Measurements from ENCODE around the gene COL28A1. TPM values are rescaled to one million over a fixed set of nuclear protein-coding genes. Genes with fewer than 3 reads are reported as not detected.

The COL28A1 gene
- total and polyA plus RNA-seq, 7 donors = 0.29 to 6.3 (median 1.9) TPM

- no peak for DNase-seq
- H3K27me3 ChIP-seq (ENCODE audit: insufficient read depth in 3 of 3, low read length in 2 of 3) = no peaks in the 10 kb centered on the region
- no peak overlapping the region for H3K4me3 ChIP-seq
- no peak for TF ChIP-seq CTCF (IDR thresholded peaks at IDR 0.05)
- no peak overlapping the region for H3K27ac ChIP-seq
- 83 to 84% (median 84%) methylated on average over 10 of the region's 10 CpGs for WGBS, 3 donors
- peak in 1 of 4 donors; percentile 19 for ATAC-seq
- intact Hi-C loops (cut with DNase I) = no loop called here
- H3K36me3 ChIP-seq (ENCODE audit: insufficient read depth in 1 of 2, low read depth in 1 of 2) = peaks cover 0 to 44% of the 10 kb centered on the region in 2 donors
- no peaks in the 10 kb centered on the region for H3K4me1 ChIP-seq
- no peaks in the 10 kb centered on the region for H3K9me3 ChIP-seq
Measured at GRCh38 chr7:7581531-7582179, 46.0 kb upstream of the COL28A1 start.

- DNase-seq = no peak
- intact Hi-C loops (cut with DNase I) = no loop called here
- no peak for TF ChIP-seq CTCF (IDR thresholded peaks at IDR 0.05)
- H3K27me3 ChIP-seq (ENCODE audit: insufficient read depth in 3 of 3, low read length in 2 of 3) = no peaks in the 10 kb centered on the region
- no peak overlapping the region for H3K27ac ChIP-seq
- 96 to 100% (median 98%) methylated on average over 3 of the region's 3 CpGs for WGBS, 3 donors
- no peak overlapping the region for H3K4me3 ChIP-seq
- H3K4me1 ChIP-seq = peaks cover 10% of the 10 kb centered on the region
- H3K36me3 ChIP-seq (ENCODE audit: insufficient read depth in 1 of 2, low read depth in 1 of 2) = peaks cover 0 to 35% of the 10 kb centered on the region in 2 donors
- no peaks in the 10 kb centered on the region for H3K9me3 ChIP-seq
- peak in 1 of 4 donors; percentile 34 for ATAC-seq
Measured at GRCh38 chr7:7579638-7580037, 44.0 kb upstream of the COL28A1 start.

- Histone ChIP-seq H3K36me3 (ENCODE audit: insufficient read depth in 1 of 2, low read depth in 1 of 2) (peaks cover 3 to 43% of the 10 kb centered on the region in 2 donors), H3K4me1 (peaks cover 26% of the 10 kb centered on the region), H3K4me3 (no peak overlapping the region), H3K27ac (no peak overlapping the region), H3K9me3 (no peaks in the 10 kb centered on the region), H3K27me3 (ENCODE audit: insufficient read depth in 3 of 3, low read length in 2 of 3) (no peaks in the 10 kb centered on the region)
- ATAC-seq (no peak), DNase-seq (no peak)
- intact Hi-C loops (cut with DNase I) = no loop called here
- 79 to 87% (median 83%) methylated on average over 1 of the region's 1 CpG for WGBS, 3 donors
- no peak for TF ChIP-seq CTCF (IDR thresholded peaks at IDR 0.05)
Measured at GRCh38 chr7:7577888-7578287, 42.2 kb upstream of the COL28A1 start.

GRCh38 chr7:7576344-7576743 lies 40.7 kb upstream of the COL28A1 start:
- H3K27ac ChIP-seq = no peak overlapping the region
- peaks cover 7 to 37% of the 10 kb centered on the region in 2 donors for H3K36me3 ChIP-seq (ENCODE audit: insufficient read depth in 1 of 2, low read depth in 1 of 2)
- H3K9me3 ChIP-seq = no peaks in the 10 kb centered on the region
- peaks cover 31% of the 10 kb centered on the region for H3K4me1 ChIP-seq
- H3K4me3 ChIP-seq = no peak overlapping the region
- DNase-seq (no peak), ATAC-seq (peak in 1 of 4 donors; percentile 27)
- no peaks in the 10 kb centered on the region for H3K27me3 ChIP-seq (ENCODE audit: insufficient read depth in 3 of 3, low read length in 2 of 3)
- intact Hi-C loops (cut with DNase I) = no loop called here
- no peak for TF ChIP-seq CTCF (IDR thresholded peaks at IDR 0.05)
- 97 to 100% (median 97%) methylated on average over 1 of the region's 1 CpG for WGBS, 3 donors

GRCh38 chr7:7573701-7574100 lies 38.0 kb upstream of the COL28A1 start:
- H3K36me3 ChIP-seq (ENCODE audit: insufficient read depth in 1 of 2, low read depth in 1 of 2) = peaks cover 7 to 25% of the 10 kb centered on the region in 2 donors

More at GRCh38 chr7:7573701-7574100, 38.0 kb upstream of the COL28A1 start:
- no peak overlapping the region for H3K4me3 ChIP-seq
- H3K27me3 ChIP-seq (ENCODE audit: insufficient read depth in 3 of 3, low read length in 2 of 3) = no peaks in the 10 kb centered on the region
- no peak overlapping the region for H3K27ac ChIP-seq
- intact Hi-C loops (cut with DNase I) = no loop called here
- TF ChIP-seq CTCF (IDR thresholded peaks at IDR 0.05) = no peak
- WGBS, 3 donors = 94 to 98% (median 95%) methylated on average over 2 of the region's 2 CpGs
- ATAC-seq (no peak), DNase-seq (no peak)
- H3K9me3 ChIP-seq = no peaks in the 10 kb centered on the region
- H3K4me1 ChIP-seq = peaks cover 50% of the 10 kb centered on the region

Measured in psoas muscle (tissue), 8 donors.